IMR-90 (cell line): ENCODE data around the gene CYP2B6. TPM values are rescaled to one million over a fixed set of nuclear protein-coding genes. Genes with fewer than 3 reads are reported as not detected.

Source experiments
- ATAC-seq: fragments of 200-7000 bp; cut with Tn5 transposase; 2 replicates; pipeline ENCODE4 v1.9.1; 2020; ENCODE audit warnings: low read depth, mild to moderate bottlenecking, moderate library complexity
- BruUV-seq: library from RNA; stranded (reverse); fragments of 400-500 nt; replicated peaks from 2 replicates; lab custom pipeline; 2021; lab: Mats Ljungman, UMichigan
- CTCF ChIA-PET: fragments of 300-600 bp; formaldehyde crosslinking; extraction: SDS; loops from one replicate; lab custom pipeline; 2021; ENCODE audit warnings: antibody characterized with exemption; lab: Yijun Ruan, JAX
- POLR2A ChIA-PET: fragments of 300-600 bp; sonication (Branson Sonifier 250); formaldehyde crosslinking; loops from one replicate; lab custom pipeline; 2022; ENCODE audit warnings: antibody characterized with exemption; ENCODE audit not compliant: unreplicated experiment; lab: Charles Lee
- DNase-seq: peaks from one replicate; pipeline ENCODE4 v3.0.0; 2013
- H2AFZ ChIP-seq: replicated peaks from 2 replicates; pipeline ENCODE3; 2013; ENCODE audit warnings: low read length, mild to moderate bottlenecking; ENCODE audit not compliant: poor library complexity
- H2AK5ac ChIP-seq: 2 replicates; pipeline ENCODE4 v1.6.1; 2013; ENCODE audit warnings: low read depth, low read length, inconsistent platforms
- H2AK9ac ChIP-seq: replicated peaks from 2 replicates; pipeline ENCODE3; 2013; ENCODE audit warnings: mild to moderate bottlenecking, low read depth, low read length, moderate library complexity; ENCODE audit not compliant: poor library complexity
- H2BK120ac ChIP-seq: 2 replicates; pipeline ENCODE4 v1.6.1; 2013; ENCODE audit warnings: low read depth, low read length, inconsistent platforms
- H2BK15ac ChIP-seq: 3 replicates; pipeline ENCODE4 v1.6.1; 2013; ENCODE audit warnings: low read depth, low read length, inconsistent platforms
- H2BK20ac ChIP-seq: 2 replicates; pipeline ENCODE4 v1.6.1; 2013; ENCODE audit warnings: low read depth, mild to moderate bottlenecking, inconsistent platforms, low read length, moderate library complexity
- H2BK5ac ChIP-seq: 2 replicates; pipeline ENCODE4 v1.6.1; 2013; ENCODE audit warnings: mild to moderate bottlenecking, low read depth, low read length, inconsistent platforms; ENCODE audit not compliant: poor library complexity, severe bottlenecking
- H3K14ac ChIP-seq: replicated peaks from 2 replicates; pipeline ENCODE4 v1.6.1; 2013; ENCODE audit warnings: low read depth, low read length, inconsistent platforms
- H3K18ac ChIP-seq: 2 replicates; pipeline ENCODE4 v1.6.1; 2013; ENCODE audit warnings: low read depth, low read length, control low read depth
- H3K23ac ChIP-seq: 2 replicates; pipeline ENCODE4 v1.6.1; 2013; ENCODE audit warnings: low read depth, low read length, inconsistent platforms
- H3K27ac ChIP-seq: 2 replicates; pipeline ENCODE4 v1.5.1; 2013; ENCODE audit warnings: mild to moderate bottlenecking, control low read depth, low read length; ENCODE audit not compliant: insufficient read depth
- H3K27me3 ChIP-seq: 2 replicates; pipeline ENCODE4 v1.6.1; 2013; ENCODE audit warnings: low read length; ENCODE audit not compliant: control insufficient read depth, insufficient read depth
- H3K36me3 ChIP-seq: 2 replicates; pipeline ENCODE4 v1.6.1; 2013; ENCODE audit warnings: low read length, mixed read lengths; ENCODE audit not compliant: control insufficient read depth, insufficient read depth
- H3K4ac ChIP-seq: 2 replicates; pipeline ENCODE4 v1.6.1; 2013; ENCODE audit warnings: low read depth, low read length, inconsistent platforms
- H3K4me1 ChIP-seq: 2 replicates; pipeline ENCODE4 v1.6.1; 2013; ENCODE audit warnings: low read length, mixed read lengths; ENCODE audit not compliant: control insufficient read depth, insufficient read depth
- H3K4me2 ChIP-seq: 2 replicates; pipeline ENCODE4 v1.6.1; 2013; ENCODE audit warnings: low read depth, mild to moderate bottlenecking, control low read depth, low read length, moderate library complexity
- H3K4me3 ChIP-seq: 2 replicates; pipeline ENCODE4 v1.5.1; 2013; ENCODE audit warnings: low read depth, mild to moderate bottlenecking, control low read depth, low read length, moderate library complexity; ENCODE audit not compliant: insufficient read depth
- H3K56ac ChIP-seq: 2 replicates; pipeline ENCODE4 v1.6.1; 2013; ENCODE audit warnings: low read length, inconsistent platforms; ENCODE audit not compliant: insufficient read depth; ENCODE audit errors: extremely low read depth
- H3K79me1 ChIP-seq, 2 experiments: 2 replicates each; pipeline ENCODE4 v1.6.1; 2013; ENCODE audit warnings: low read length in 2 of 2, inconsistent platforms in 1 of 2, low read depth in 1 of 2
- H3K9ac ChIP-seq: 2 replicates; pipeline ENCODE4 v1.6.1; 2013; ENCODE audit warnings: low read depth, low read length, control low read depth
- H3K9me1 ChIP-seq: 2 replicates; pipeline ENCODE4 v1.6.1; 2013; ENCODE audit warnings: low read length, inconsistent platforms; ENCODE audit not compliant: insufficient read depth
- H3K9me3 ChIP-seq: 2 replicates; pipeline ENCODE4 v1.6.1; 2013; ENCODE audit warnings: low read length; ENCODE audit not compliant: control insufficient read depth, insufficient read depth
- H4K20me1 ChIP-seq: 2 replicates; pipeline ENCODE4 v1.6.1; 2013; ENCODE audit warnings: low read length, inconsistent platforms; ENCODE audit not compliant: insufficient read depth
- H4K5ac ChIP-seq: 2 replicates; pipeline ENCODE4 v1.6.1; 2013; ENCODE audit warnings: mild to moderate bottlenecking, low read depth, low read length, control low read depth
- H4K8ac ChIP-seq, 2 experiments: 2 replicates each; pipeline ENCODE4 v1.6.1; 2013; ENCODE audit warnings: low read depth in 2 of 2, low read length in 2 of 2, control low read depth in 1 of 2, inconsistent platforms in 1 of 2
- H4K91ac ChIP-seq: 2 replicates; pipeline ENCODE4 v1.6.1; 2013; ENCODE audit warnings: low read depth, low read length, inconsistent platforms; ENCODE audit not compliant: insufficient read depth
- BHLHE40 ChIP-seq: fragments of 150-350 bp; IDR thresholded peaks from 2 replicates; pipeline ENCODE4 v1.6.1; 2016; ENCODE audit warnings: mild to moderate bottlenecking, low read depth, low read length
- CEBPB ChIP-seq: IDR thresholded peaks from 2 replicates; pipeline ENCODE4 v1.6.1; 2012; ENCODE audit warnings: low read depth, low read length, improper control_type of control experiment
- CHD1 ChIP-seq: IDR thresholded peaks from 2 replicates; pipeline ENCODE4 v1.6.1; 2012; ENCODE audit warnings: low read depth, low read length, improper control_type of control experiment
- CTCF ChIP-seq: conservative IDR thresholded peaks from 2 replicates; pipeline ENCODE4 v1.5.1; 2012; ENCODE audit warnings: mild to moderate bottlenecking, low read depth, low read length, improper control_type of control experiment
- ELK1 ChIP-seq: fragments of 150-350 bp; IDR thresholded peaks from 2 replicates; pipeline ENCODE4 v1.6.1; 2016; ENCODE audit warnings: low read depth, mild to moderate bottlenecking, low read length, moderate library complexity, borderline replicate concordance
- FOS ChIP-seq: fragments of 150-350 bp; IDR thresholded peaks from 2 replicates; pipeline ENCODE4 v1.6.1; 2016; ENCODE audit warnings: low read depth, low read length
- MAFK ChIP-seq: IDR thresholded peaks from 2 replicates; pipeline ENCODE4 v1.6.1; 2012; ENCODE audit warnings: low read depth, low read length, improper control_type of control experiment
- MAZ ChIP-seq: IDR thresholded peaks from 2 replicates; pipeline ENCODE4 v1.6.1; 2012; ENCODE audit warnings: low read depth, mild to moderate bottlenecking, low read length, improper control_type of control experiment, moderate library complexity, borderline replicate concordance
- NFE2L2 ChIP-seq: fragments of 150-350 bp; IDR thresholded peaks from 2 replicates; pipeline ENCODE4 v1.6.1; 2016; ENCODE audit warnings: low read depth, mild to moderate bottlenecking, low read length
- POLR2A ChIP-seq: IDR thresholded peaks from 2 replicates; pipeline ENCODE4 v1.6.1; 2012; ENCODE audit warnings: mild to moderate bottlenecking, low read depth, low read length
- RAD21 ChIP-seq: IDR thresholded peaks from 2 replicates; pipeline ENCODE4 v1.6.1; 2012; ENCODE audit warnings: low read length, improper control_type of control experiment
- RCOR1 ChIP-seq: IDR thresholded peaks from 2 replicates; pipeline ENCODE4 v1.6.1; 2012; ENCODE audit warnings: mild to moderate bottlenecking, low read length, improper control_type of control experiment; ENCODE audit not compliant: insufficient replicate concordance
- RFX5 ChIP-seq: IDR thresholded peaks from 2 replicates; pipeline ENCODE4 v1.8.0; 2012; ENCODE audit warnings: low read depth, mild to moderate bottlenecking, low read length, moderate library complexity
- SMC3 ChIP-seq: fragments of 150-350 bp; IDR thresholded peaks from 2 replicates; pipeline ENCODE4 v1.6.1; 2016; ENCODE audit warnings: low read depth, mild to moderate bottlenecking, antibody characterized with exemption, low read length, moderate library complexity
- USF2 ChIP-seq: fragments of 150-350 bp; IDR thresholded peaks from 2 replicates; pipeline ENCODE4 v1.6.1; 2017; ENCODE audit warnings: mild to moderate bottlenecking, antibody characterized with exemption, low read length, low read depth
- WGBS, 2 experiments: methylation state at CpG; one replicate each; pipeline versions ENCODE4 v1.1.5 to v1.1.7; 2013; ENCODE audit warnings: missing lambda C conversion rate in 2 of 2; ENCODE audit not compliant: insufficient read length in 1 of 2; ENCODE audit errors: extremely low coverage in 2 of 2; 5-methylcytosine and 5-hydroxymethylcytosine counted together
- dilution Hi-C: fragments of 300-500 bp; cut with HindIII; formaldehyde crosslinking; loops from one replicate; pipeline ENCODE4 v1.14.3; 2018; ENCODE audit warnings: low sequenced_read_pairs; ENCODE audit not compliant: unreplicated experiment
- in situ Hi-C: fragments of 300-500 bp; cut with MboI; formaldehyde crosslinking; loops from 3 replicates; pipeline ENCODE4 v1.14.3; 2019; ENCODE audit warnings: low sequenced_read_pairs, inconsistent platforms, mixed read lengths
- intact Hi-C: fragments of 100-400 bp; cut with micrococcal nuclease; formaldehyde crosslinking; loops from 2 replicates; pipeline ENCODE4 v1.10.0; 2022
- polyA plus RNA-seq, 3 experiments: library from polyadenylated mRNA; depleted of rRNA; stranded (reverse); fragments of >200 nt; gene quantifications; 2 replicates each; pipeline ENCODE4 v1.2.3, GENCODE V29; 2012; ENCODE audit warnings: low replicate concordance in 1 of 3
- total RNA-seq: library from RNA; depleted of rRNA; stranded (reverse); fragments of >200 nt; gene quantifications from 2 replicates; pipeline ENCODE4 v1.2.3, GENCODE V29; 2012

Gene CYP2B6
- total and polyA plus RNA-seq, 2 of the 4 experiments (the other 2 are of a cell fraction) = not detected

DNA sequence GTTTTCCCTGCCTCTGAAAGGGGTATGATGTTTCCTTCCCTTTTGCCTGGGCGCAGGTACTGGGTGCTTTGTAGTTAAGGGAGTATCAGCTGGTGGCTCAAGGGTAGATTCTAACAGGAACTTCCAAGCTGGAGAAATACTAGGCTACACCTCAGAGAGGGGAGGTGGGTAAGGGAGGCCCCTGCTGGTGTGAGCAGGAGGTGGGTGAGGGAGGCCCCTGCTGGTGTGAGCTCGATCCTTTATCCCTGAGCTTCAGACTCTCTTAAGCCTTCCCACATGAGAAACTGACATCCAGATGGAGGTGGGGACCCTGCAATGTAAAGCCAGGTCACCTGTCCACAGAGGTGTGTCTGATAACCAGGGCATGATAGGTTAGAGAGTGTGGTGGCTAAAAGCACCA, 32.1 kb downstream of the CYP2B6 start:
- H2AK9ac ChIP-seq = no peak overlapping the region
- no peak overlapping the region for H3K27ac ChIP-seq
- no peaks in the 10 kb centered on the region for H3K4me1 ChIP-seq
- no peak overlapping the region for H4K91ac ChIP-seq
- H2AK5ac ChIP-seq = no peak overlapping the region
- no peaks in the 10 kb centered on the region for H3K79me1 ChIP-seq
- dilution Hi-C loops (no loop called here), intact Hi-C loops (no loop called here), in situ Hi-C loops (no loop called here)
- no peak overlapping the region for H3K4ac ChIP-seq
- no peaks in the 10 kb centered on the region for H3K36me3 ChIP-seq
- no peak overlapping the region for H2AFZ ChIP-seq
- no peaks in the 10 kb centered on the region for H3K9me3 ChIP-seq
- H2BK20ac ChIP-seq = no peak overlapping the region
- no peak overlapping the region for H4K8ac ChIP-seq
- H4K5ac ChIP-seq = no peak overlapping the region
- H3K23ac ChIP-seq = no peak overlapping the region
- no peak overlapping the region for H3K18ac ChIP-seq
- no peak overlapping the region for H3K4me2 ChIP-seq
- H4K20me1 ChIP-seq = no peaks in the 10 kb centered on the region
- BruUV-seq = no TSS peak
- H2BK5ac ChIP-seq = no peak overlapping the region
- no peak overlapping the region for H3K9ac ChIP-seq
- WGBS, 2 experiments = no CpG with 5 or more reads among the region's 2 CpGs
- DNase-seq (no peak), ATAC-seq (no peak)
- no peak overlapping the region for H3K14ac ChIP-seq
- H2BK15ac ChIP-seq = no peak overlapping the region
- no peak overlapping the region for H3K56ac ChIP-seq
- peaks cover 4% of the 10 kb centered on the region; the same call in 1 of the 2 replicates for H3K27me3 ChIP-seq
- H2BK120ac ChIP-seq = no peak overlapping the region
- no peak overlapping the region for H3K4me3 ChIP-seq
- POLR2A ChIA-PET = interaction anchor here (0.6 kb wide), 1 partner anchor 61 kb away, joined by 5 read pairs; no protein-coding TSS in a partner anchor
- CTCF ChIA-PET = no interaction called here
- no peaks in the 10 kb centered on the region for H3K9me1 ChIP-seq
- TF ChIP-seq NFE2L2 = no peak
- no peak for TF ChIP-seq POLR2A
- no peak for TF ChIP-seq SMC3
- no peak for TF ChIP-seq ELK1
- TF ChIP-seq CEBPB = no peak
- no peak for TF ChIP-seq CTCF
- no peak for TF ChIP-seq MAZ
- no peak for TF ChIP-seq USF2
- no peak for TF ChIP-seq BHLHE40
- no peak for TF ChIP-seq RAD21
- TF ChIP-seq FOS = no peak
- TF ChIP-seq CHD1 = no peak
- TF ChIP-seq RCOR1 = no peak
- no peak for TF ChIP-seq MAFK
- TF ChIP-seq RFX5 = no peak
